Measurements from ENCODE around the gene IQCE.

The IQCE gene

DNA sequence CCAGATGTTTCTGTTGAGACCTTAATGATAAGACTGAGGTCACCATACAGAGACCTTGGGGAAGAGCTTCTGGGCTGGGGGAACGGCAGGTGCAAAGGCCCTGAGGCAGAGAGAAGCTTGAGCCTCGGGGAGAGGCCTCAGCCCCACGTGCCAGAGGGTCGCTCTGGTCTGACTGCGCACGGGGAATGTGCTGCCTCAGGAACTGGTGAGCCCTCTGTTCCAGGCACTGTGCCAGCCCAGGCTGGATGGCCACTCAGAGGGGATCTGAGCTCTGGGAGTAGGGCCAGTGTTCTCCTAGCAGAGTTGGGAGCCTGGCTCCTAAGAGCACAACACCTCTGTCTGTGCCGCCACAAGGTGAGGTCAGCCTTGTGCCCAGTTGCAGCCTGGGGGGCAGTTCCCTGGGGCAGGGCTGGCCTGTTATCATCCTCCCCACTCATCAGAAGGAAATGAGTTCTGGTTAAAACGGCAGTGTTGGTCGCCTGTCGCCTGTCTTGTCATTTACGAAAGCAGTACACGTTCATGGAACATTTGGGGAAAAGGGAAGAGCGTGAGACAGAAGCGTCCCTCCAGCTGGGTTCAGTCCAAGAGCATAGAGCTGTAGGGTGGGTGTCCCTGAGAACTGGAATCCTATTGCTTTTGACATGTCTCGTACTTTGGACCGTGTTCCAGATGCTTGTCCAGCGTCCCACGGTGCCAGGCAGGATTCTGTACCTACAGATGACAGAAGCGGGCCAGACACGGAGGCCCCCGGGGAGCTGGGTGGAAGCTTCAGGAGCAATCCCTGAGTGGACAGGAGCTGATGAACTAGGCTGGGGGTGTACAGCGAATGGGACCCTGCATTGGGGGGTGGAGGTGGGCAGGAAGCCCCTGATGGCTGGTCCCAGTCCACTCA lies 77.3 kb downstream of the IQCE start:
- no peak for DNase-seq

DNA sequence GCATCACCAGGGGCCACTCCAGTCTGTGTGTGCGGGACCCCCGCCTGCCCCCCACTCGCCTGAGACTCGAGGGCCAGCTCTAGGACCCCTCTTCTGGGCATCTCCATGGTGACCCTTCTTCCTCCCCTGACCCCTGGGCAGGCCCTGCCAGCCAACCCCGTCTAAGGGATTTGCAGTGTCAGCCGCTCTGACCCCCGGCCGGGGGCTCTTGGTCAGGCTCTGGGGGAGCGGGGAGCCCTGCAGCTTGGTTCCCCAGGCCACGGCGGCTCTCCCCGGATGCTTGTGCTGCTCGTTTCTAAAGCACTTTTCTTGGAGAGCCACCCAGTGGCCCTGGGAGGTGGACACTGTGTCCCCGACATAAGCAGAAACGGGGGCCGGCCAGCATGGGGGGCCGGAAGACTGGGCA lies 78.3 kb downstream of the IQCE start:
- no peak for DNase-seq

DNA sequence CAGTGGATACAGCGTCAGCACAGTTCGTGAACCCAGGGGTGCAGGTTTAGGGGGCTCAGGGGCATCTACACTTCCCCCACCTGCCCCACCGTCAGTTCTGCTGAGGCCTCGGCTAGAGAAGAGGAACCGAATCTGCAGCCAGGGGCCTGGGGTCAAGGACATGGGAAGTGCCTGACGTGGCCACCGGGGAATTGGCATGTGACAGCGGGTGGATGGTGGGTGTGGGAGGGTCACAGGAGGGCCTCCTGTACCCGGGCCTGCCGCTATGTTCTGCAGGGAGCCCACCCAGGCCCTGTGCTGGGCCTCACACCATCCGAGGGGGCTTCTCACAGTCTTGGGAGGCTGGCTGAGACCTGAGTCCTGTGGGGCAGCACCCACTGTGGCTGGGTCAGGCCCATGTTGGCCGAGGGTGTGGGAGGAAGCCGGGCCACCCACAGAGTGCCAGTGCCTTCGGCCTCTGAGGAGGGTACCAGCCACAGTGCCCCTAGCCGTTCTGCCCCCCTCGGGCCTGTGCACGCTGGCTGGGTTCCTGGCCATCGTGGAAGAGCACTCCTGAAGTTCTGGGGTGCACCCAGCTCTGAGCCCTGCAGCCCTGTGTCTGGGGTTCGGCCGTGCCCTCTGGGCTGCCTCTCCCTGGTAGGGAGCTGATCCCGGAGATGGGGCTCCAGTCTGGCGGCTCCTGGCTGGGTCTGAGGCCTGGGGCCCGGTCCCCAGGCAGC lies 78.9 kb downstream of the IQCE start:
- no peak for DNase-seq

DNA sequence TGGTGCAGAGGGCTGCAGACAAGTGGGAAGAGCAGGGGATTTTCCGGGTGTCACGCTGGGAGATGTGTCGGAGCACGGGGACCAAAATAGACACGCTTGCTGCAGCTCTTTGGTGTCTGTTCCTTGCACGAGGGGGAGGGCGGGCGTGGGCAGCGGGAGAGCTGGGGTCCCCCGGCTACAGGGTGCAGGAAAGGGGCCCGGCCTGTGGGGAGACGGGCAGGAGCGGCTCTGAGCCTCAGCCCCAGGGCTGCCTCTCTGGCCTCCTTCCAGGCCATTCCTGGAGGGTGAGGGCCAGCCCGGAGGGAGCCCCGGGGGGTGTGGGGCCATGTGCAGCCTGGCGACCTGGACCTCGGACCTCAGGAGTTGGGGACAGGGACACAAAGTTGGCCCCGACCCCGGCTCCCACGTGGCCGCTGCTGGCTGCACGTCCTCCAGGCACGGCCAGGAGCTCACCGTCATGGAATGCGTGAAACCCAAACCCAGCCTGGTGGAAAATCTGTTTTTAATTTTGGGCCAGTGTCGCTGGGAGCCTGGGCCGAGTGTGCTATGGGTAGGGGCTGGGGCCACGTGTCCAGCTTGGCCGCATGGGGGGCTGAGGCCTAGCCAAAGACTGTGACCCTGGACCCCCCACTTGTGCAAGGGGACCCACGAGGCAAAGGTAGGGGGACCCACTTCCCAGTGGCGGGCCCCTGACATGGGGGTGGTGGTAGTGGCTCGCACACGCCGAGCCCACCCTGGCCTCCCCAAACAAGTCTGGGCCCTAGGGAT lies 79.6 kb downstream of the IQCE start:
- DNase-seq: peak; percentile 87

DNA sequence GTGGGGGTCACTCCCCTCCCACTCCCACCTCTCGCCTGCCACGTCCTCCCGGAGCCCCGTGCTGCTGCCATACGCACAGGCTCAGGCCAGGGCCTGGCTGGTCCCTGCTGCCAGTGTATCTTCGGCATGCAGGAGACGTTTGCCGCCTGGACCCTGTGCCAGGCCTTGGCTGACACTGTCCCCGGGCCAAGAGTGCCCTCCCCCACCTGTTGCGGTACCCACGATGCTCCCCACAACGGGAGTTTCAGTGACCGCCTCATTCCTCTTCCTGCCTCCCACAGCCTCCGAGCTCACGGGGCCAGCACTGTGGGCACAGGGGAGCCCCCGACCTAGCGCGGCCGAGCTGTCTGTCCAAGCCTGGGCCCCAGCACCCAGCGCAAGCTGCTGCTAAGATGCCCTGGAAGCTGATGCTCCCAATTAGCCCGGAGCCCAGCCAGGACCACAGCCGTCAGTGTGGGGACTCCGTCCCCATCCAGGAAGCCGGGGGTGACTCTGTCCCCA lies 80.5 kb downstream of the IQCE start:
- no peak for DNase-seq

DNA sequence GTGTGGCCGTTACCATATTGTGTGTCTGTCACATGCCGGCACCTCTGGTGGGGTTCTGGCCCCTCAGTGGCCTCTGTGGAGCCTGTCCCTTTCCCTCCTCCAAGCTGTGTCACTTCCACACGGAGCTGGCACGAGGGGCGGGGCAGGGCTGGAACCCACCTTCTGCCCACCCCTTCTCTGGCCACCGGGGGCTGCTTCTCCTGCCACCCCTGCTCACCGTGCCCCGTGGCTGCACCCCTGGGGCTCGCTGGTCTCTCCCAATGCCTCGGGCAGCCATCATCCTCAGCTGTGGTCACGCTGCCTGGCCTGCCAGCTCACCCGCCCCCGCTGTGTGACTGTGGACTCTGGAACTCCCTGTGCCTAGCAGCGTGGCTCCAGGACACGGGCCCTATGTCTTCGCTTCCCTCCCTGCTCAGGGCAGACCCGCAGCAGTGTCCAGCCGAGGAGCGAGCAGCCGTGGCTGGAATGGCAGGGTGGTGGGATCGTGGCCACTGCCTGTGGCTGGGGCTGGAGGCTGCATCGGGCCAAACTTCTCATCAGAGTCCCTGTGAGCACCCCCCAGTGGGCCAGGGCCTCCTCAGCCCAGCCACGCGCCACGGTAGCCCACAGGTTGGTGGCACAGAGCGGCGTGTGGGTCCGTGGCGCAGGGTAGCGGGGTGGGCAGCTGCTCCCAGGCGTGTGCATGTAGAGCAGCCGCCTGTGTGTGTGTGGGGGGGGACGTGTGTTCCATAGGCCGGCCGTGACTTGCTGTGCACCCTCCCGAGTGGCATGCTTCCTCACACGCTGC lies 81.1 kb downstream of the IQCE start:
- DNase-seq: no peak

DNA sequence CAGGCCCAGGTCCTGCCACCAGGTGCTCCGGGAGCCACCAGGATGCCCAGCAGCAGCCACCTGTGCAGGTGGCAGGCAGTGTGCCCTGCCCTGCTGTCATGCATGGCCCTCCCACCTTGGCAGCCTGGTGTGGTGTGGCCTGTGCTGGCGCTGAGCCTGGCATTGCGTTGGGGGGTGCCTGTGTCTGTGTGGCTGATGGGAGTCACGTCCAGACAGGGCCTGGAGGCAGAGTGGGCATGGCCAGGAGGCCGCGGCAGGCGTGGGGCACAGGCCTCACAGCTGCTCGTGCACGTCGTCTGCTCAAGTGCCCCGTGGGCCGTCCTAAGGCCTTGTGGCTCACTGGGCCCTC lies 81.7 kb downstream of the IQCE start:
- DNase-seq: no peak

DNA sequence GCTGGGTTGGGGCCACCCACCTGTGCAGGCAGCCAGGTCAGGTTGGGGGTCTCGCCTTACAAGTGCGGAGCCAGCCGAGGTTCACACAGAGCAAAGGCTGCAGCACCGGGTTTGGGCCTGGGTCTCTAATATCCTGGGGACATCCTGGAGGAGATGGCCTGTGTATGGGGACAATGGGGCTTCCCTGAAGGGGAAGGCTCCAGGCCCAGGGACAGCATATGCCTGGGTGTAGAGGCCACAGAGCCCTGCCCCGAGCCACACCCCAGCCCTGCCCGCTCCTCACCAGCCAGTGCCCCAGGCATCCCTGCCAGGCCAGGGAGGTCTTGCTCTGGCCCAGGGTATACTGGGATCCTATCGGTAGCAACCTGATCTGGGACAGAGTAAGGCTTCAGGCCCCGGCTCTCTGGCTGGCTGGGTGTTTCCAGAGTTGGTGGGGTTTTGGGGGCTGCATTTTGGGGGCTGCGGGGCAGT lies 82.1 kb downstream of the IQCE start:
- no peak for DNase-seq

DNA sequence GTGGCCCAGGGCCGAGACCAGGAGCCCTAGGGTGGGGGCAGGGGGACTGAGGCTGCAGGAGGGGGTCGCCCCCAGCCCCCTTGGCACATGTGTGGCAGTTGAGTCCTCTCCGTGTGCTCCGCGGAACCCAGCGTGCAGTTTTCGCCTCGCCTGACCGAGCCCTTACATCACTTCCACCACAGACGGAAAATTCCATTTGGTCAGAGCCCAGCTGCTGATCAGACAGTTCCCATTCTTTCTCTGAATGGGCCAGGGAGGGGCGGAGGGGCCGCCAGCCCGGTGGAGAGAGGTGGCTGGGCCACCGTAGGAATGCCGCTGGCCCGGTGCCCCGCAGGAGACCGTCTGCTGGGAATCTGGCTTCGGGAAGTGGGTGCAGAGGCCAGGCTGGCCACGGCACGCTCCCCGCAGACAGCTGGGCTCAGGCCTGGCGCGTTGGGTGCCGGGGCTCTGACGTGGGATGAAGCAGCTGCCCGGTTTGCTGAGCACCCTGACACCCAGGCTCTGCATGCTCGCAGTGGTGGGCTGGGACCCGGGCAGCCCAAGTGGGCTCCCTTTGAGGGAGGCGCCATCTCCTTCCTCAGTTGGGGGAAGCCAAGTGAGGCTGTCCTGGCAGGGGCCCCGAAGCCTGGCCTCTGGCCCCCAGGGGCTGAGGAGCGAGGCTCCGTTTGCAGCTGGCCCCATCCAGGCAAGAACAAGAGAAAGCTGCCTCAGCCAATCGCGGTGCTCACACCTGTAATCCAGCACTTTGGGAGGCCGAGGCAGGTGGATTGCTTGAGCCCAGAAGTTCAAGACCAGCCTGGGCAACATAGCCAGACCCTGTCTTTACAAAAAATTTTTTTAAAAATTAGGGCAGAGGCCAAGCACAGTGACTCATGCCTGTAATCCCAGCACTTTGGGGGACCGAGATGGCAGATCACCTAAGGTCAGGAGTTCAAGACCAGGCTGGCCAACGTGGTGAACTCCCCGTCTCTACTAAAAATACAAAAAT lies 82.9 kb downstream of the IQCE start:
- peak; percentile 91 for DNase-seq

DNA sequence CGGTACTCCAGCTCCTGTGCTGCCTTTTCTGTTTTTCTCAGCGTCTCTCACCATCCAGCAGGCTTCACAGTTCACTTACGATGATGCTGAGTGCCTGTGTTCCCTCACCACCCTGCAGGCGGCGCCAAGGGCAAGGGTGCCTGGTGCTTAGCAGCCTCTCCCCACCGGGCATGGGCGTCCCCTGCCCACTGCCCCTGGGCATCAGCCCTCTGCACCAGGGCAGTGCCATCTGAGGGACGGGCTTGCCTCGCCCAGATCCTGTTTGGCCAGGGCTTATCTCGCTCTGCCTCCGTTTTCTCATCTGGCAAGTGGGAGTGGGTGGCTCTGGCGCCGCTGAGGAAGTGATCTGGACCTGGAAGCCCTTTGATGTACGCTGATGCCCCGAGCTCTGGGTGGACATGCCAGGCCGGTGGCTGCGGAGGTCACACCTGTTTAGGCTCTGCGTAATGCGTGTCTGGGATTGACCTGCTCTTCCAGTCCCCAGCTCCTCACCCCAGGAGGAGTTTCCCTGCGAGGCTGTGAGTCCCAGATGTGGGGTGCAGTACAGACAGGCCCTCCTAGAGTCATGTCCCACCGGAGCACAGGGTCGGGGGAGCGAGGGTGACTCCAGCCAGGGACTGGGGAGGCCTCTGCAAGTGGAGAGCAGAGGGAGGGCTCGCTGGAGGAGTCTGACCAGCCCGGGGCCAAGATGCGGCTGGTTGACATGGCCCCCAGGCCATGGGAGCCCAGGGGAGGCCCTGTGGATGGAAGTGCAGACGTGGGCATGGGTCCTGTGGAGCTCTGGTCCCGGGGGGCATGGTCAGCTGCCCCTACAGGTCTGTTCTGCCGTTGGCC lies 84.8 kb downstream of the IQCE start:
- no peak for DNase-seq

DNA sequence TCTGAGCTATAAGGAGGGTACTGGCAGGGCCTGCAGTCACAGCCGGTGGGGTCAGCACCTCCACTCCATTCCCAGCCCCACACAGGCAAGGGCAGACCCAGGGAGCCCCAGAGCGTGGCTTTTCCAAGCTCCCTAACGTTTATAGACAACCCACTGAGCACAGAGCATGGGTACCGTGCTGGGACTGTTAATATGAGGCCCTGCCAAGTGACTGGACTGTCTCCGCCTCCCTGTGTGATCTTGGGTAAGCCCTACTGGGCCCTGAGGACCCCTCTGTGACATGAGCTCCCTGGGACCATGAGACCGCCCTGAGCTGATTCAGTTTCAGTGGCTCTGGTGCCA lies 85.4 kb downstream of the IQCE start:
- DNase-seq: no peak

DNA sequence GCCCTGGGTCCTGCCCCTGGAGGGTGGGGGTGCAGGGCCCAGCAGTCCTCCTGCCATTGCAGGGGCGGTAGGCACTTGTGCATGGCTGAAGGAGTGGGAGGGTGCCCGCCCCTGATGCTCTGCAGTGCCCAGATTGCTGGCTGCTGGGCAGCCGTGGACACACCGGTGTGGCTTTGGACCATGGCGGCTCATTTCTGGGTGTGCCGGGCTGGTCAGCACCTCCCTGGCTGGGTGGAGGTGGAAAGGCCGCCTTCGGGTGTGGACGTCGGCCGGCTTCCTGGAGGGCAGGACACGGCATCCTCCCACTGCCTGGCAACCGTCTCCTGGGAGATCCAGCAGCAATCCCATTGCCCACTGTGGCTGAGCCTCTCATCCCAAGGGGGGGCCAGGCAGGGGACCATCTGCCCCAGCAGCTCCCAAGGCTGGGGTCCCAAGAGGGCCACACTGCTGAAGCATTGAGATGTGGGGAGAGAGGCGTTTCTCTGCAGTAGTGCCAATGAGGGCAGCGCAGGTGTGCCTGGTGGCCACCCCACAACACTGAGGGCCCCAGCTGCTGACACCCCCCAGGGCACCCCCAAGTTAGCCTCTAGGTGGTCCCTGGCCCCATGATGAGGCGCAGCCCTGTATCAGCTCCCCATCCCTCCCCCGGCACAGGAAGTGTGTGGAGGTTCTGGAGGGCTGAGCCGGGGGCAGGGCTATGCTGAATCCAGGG lies 85.9 kb downstream of the IQCE start:
- DNase-seq: no peak

DNA sequence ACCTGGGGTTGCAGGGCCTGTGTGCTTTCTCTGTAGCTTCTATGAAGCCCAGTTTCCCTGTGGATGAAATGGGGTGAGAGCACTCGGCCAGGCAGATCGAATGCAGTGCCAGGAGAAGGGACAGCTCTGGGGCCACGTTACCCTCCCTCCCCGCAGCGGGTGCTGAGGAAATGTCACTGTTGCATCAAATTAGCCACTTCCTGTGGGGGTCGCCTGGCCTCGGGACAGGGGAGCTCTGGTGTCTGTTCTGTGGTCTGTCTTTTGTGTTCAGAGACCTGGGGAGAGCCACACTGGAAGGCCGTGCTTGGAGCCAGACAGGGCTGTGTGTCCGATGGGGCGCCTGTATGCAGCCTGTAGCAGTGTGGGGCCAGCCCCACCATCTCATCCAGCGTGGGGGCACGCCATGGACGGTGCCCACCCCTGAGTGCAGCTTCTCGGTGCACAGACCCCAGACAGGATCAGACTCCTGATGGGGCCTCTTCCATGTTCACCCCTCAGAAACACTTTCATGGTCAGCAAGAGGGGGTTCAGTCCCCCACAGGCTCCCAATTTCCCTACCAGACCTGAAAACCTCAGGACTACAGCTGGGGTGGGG lies 86.6 kb downstream of the IQCE start:
- DNase-seq: peak; percentile 61

DNA sequence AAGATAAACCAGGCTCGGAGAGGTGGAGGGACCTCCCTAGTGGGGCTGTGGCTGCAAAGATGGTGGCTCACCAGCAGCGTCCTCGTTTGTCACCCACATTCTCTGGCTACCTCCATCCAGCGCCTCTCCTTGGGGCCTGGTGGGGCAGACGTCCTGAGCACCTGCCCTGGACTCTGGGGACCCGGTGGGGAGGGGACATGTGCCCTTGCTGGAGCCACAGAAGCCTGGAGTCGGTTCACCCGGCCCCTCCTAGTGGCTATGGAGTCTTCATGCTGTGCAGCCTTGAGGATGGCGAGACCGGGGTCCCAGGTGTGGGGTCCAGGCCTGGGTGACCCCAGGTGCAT lies 87.5 kb downstream of the IQCE start:
- no peak for DNase-seq

DNA sequence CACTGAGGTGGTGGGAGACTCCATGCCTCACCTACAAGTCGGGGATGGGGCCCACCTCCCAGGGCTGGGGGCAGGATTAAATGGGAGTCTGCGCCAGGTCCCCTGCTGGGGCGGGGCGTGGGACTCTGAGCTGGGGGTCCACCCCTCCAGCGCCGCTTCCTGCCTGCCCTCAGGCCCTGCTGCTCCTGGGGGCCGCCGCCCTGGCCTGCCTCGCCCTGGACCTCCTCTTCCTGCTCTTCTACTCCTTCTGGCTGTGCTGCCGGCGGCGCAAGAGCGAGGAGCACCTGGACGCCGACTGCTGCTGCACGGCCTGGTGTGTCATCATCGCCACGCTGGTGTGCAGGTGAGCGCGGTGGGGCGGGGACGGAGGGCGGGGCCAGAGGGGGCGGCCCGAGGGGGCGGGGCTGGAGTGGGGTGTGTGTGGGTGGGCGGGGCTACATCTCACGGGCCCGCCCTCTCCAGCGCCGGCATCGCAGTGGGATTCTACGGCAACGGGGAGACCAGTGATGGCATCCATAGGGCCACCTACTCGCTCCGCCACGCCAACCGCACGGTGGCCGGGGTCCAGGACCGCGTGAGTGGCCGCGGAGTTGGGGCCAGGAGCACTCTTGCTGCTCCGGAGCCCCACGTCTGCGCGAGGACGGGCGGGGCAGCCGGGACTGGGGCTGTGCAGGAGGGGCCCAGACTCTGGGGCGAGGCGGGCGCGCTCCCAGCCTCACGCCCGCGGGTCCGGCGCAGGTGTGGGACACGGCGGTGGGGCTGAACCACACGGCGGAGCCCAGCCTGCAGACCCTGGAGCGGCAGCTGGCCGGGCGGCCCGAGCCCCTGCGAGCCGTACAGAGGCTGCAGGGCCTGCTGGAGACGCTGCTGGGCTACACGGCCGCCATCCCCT lies 88.1 kb downstream of the IQCE start:
- no peak for DNase-seq

DNA sequence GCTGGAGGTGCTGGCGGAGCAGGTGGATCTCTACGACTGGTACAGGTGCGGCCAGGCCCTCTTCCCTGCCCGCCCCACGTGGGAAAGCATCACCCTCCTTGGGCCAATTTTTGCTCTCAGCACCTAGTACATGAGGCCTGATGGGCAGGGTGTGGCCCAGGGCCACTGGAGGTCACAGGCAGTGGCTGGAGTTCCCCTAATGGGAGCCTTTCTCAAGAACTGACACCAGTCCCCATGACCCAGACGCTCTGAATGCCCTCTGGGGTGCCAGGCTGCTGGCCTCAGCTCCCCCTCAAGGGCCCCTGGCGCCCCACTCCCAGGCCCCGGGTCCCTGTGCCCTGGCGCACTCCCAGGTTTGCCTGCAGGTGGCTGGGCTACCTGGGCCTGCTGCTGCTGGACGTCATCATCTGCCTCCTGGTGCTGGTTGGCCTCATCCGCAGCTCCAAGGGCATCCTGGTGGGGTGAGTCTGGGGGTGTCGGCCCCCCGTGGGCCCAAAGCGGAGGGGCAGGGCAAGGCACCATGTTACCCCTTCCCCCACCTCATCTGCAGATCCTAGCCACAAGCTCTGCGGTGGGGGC lies 88.9 kb downstream of the IQCE start:
- DNase-seq: no peak

DNA sequence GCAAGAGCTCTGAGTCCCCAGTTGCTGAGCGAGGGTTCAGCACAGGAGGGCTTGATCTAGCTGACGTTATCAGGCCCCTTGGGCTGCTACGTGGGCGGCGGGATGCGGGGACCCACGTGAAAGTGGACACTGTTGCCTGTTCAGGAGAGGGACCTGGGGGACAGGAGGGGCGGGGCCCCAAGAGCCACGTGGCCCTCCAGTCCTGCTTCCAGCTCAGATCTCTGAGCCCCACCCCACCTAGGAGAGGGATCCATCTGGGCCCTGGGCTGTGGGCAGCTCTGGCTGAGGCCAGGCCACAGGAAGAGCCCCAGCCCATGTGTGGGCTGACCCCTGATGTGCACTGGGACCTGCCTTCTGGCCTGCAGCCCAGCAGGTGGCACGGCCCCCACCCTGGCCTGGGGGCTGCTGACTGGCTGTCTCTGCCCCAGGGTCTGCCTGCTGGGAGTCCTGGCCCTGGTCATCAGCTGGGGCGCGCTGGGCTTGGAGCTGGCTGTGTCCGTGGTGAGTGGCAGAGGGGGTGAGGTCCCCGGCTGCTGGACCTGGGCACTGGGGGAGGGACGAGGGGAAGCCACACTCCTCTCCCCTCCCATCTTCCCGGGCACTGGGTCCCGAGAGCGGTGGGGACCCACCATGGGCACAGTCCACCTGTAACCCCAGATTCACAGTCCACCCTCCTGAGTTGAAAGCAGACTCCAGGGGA lies 90.5 kb downstream of the IQCE start:
- DNase-seq: no peak
